ENCODE results near the gene IGFL3.

The IGFL3 gene

GRCh38 chr19:46124638-46125115 is at the start of gene IGFL3:
Gene IGFL3, minus strand, starts transcription at chr19:46124688. Its CDS starts 39 bp downstream, at chr19:46124649.
- no peak for TF ChIP-seq FOXM1 (IDR thresholded peaks at IDR 0.05; ENCODE audit: borderline replicate concordance, low read depth)
- no peak for TF ChIP-seq YY1 (IDR thresholded peaks at IDR 0.05; ENCODE audit: low read depth)
- TF ChIP-seq RAD21 (IDR thresholded peaks at IDR 0.05; ENCODE audit: low read depth), result no peak
- TF ChIP-seq EP300 (IDR thresholded peaks at IDR 0.05; ENCODE audit: borderline replicate concordance), result no peak
- TF ChIP-seq TEAD4 (IDR thresholded peaks at IDR 0.05), result no peak
- no peak for TF ChIP-seq CEBPB (IDR thresholded peaks at IDR 0.05)
- no peak for TF ChIP-seq TAF1 (IDR thresholded peaks at IDR 0.05; ENCODE audit: low read depth)
- TF ChIP-seq MAX (IDR thresholded peaks at IDR 0.05), result no peak

- no peak for TF ChIP-seq YY1 (IDR thresholded peaks at IDR 0.05; ENCODE audit: low read depth)
Measured at GRCh38 chr19:46173886-46174480, 49.5 kb upstream of the IGFL3 start.

- no peak for TF ChIP-seq CREB1 (IDR thresholded peaks at IDR 0.05; ENCODE audit: low read depth)
- no peak for TF ChIP-seq TEAD4 (IDR thresholded peaks at IDR 0.05)
- no peak for TF ChIP-seq USF1 (IDR thresholded peaks at IDR 0.05)
- TF ChIP-seq FOXM1 (IDR thresholded peaks at IDR 0.05; ENCODE audit: borderline replicate concordance, low read depth), result no peak
- no peak for TF ChIP-seq NFIC (IDR thresholded peaks at IDR 0.05)
- TF ChIP-seq EGR1 (IDR thresholded peaks at IDR 0.05), result no peak
- TF ChIP-seq CEBPB (IDR thresholded peaks at IDR 0.05), result no peak
- no peak for TF ChIP-seq YY1 (IDR thresholded peaks at IDR 0.05; ENCODE audit: low read depth)
Measured at GRCh38 chr19:46162731-46163130, 38.2 kb upstream of the IGFL3 start.

- TF ChIP-seq ZBTB7A (IDR thresholded peaks at IDR 0.05; ENCODE audit: low read depth) (no peak), YY1 (IDR thresholded peaks at IDR 0.05; ENCODE audit: low read depth) (no peak), MAX (IDR thresholded peaks at IDR 0.05) (no peak), RAD21 (IDR thresholded peaks at IDR 0.05; ENCODE audit: low read depth) (no peak), USF1 (IDR thresholded peaks at IDR 0.05) (no peak), EGR1 (IDR thresholded peaks at IDR 0.05) (no peak), CEBPB (IDR thresholded peaks at IDR 0.05) (no peak), TEAD4 (IDR thresholded peaks at IDR 0.05) (no peak), REST (IDR thresholded peaks at IDR 0.05; ENCODE audit: low read depth) (no peak)
Measured at GRCh38 chr19:46160233-46160775, 35.8 kb upstream of the IGFL3 start.

GRCh38 chr19:46159418-46160232 is 35.1 kb upstream of the IGFL3 start:
- TF ChIP-seq CEBPB (IDR thresholded peaks at IDR 0.05) (no peak), CREB1 (IDR thresholded peaks at IDR 0.05; ENCODE audit: low read depth) (no peak), EGR1 (IDR thresholded peaks at IDR 0.05) (no peak), YY1 (IDR thresholded peaks at IDR 0.05; ENCODE audit: low read depth) (no peak), USF1 (IDR thresholded peaks at IDR 0.05) (no peak), TEAD4 (IDR thresholded peaks at IDR 0.05) (no peak), FOXM1 (IDR thresholded peaks at IDR 0.05; ENCODE audit: borderline replicate concordance, low read depth) (no peak), NFIC (IDR thresholded peaks at IDR 0.05) (no peak), TCF12 (IDR thresholded peaks at IDR 0.05; ENCODE audit: low read depth) (no peak), ZBTB7A (IDR thresholded peaks at IDR 0.05; ENCODE audit: low read depth) (no peak), REST (IDR thresholded peaks at IDR 0.05; ENCODE audit: low read depth) (no peak), MAX (IDR thresholded peaks at IDR 0.05) (no peak)
